ENCODE results near the gene SLC34A3. TPM values are rescaled to one million over a fixed set of nuclear protein-coding genes. Genes with fewer than 3 reads are reported as not detected.

SLC34A3 gene
- total and polyA plus RNA-seq, 2 donors (not counting 3 experiments of a cell fraction or from before 2014, with no cell fraction given): not detected

GRCh38 chr9:137233143-137233980 is 2.7 kb downstream of the SLC34A3 start:
- BruUV-seq (replicated peaks): no TSS peak
- CTCF ChIA-PET: no interaction called here
- intact Hi-C loops (cut with micrococcal nuclease): no loop called here
- H2AFZ ChIP-seq (ENCODE audit: low read depth, low read length): no peak overlapping the region
- no peaks in the 10 kb centered on the region for H3K9me1 ChIP-seq (replicated peaks; ENCODE audit: control insufficient read depth, extremely low read depth, insufficient read depth, low read length)
- no peaks in the 10 kb centered on the region for H3K27me3 ChIP-seq (ENCODE audit: control insufficient read depth in 2 of 2, insufficient read depth in 2 of 2, low read length in 2 of 2)
- no peaks in the 10 kb centered on the region for H3K4me1 ChIP-seq (ENCODE audit: control insufficient read depth, extremely low read depth, insufficient read depth, low read length)
- H3K9me3 ChIP-seq (replicated peaks; ENCODE audit: control insufficient read depth, insufficient read depth, low read length): no peaks in the 10 kb centered on the region
- POLR2A ChIA-PET: no interaction called here
- DNase-seq (ENCODE audit: low read depth, low spot score) (no peak), FAIRE-seq (no peak)
- no peak overlapping the region for H3K9ac ChIP-seq (replicated peaks; ENCODE audit: extremely low read depth, insufficient read depth, low read length)
- no peak overlapping the region for H3K4me2 ChIP-seq (ENCODE audit: insufficient read depth, low read length)
- TF ChIP-seq GATA2 (IDR thresholded peaks at IDR 0.05; ENCODE audit: insufficient read depth, insufficient read length, low read depth, low read length) (no peak), POLR2AphosphoS5 (IDR thresholded peaks at IDR 0.05; ENCODE audit: insufficient read depth, low read depth, low read length) (no peak), JUN (IDR thresholded peaks at IDR 0.05; ENCODE audit: borderline replicate concordance, insufficient read depth, insufficient read length, low read depth) (no peak), MAX (IDR thresholded peaks at IDR 0.05; ENCODE audit: insufficient read depth, insufficient read length) (no peak), CTCF (IDR thresholded peaks at IDR 0.05; ENCODE audit: extremely low read depth in 1 of 2, insufficient read depth in 1 of 2, low read depth in 1 of 2, low read length in 2 of 2) (no peak), EZH2 (IDR thresholded peaks at IDR 0.05; ENCODE audit: borderline replicate concordance, low read depth, low read length, severe bottlenecking) (no peak), POLR2A (IDR thresholded peaks at IDR 0.05; ENCODE audit: low read depth, low read length) (no peak), FOS (IDR thresholded peaks at IDR 0.05; ENCODE audit: borderline replicate concordance, insufficient read depth, low read length) (no peak), MYC (IDR thresholded peaks at IDR 0.05; ENCODE audit: low read depth, low read length) (no peak)
- no peak overlapping the region for H3K27ac ChIP-seq (ENCODE audit: insufficient read depth, low read depth, low read length)
- dilution Hi-C loops (cut with MboI; ENCODE audit: extremely low pct_ligation_motif_present, low sequenced_read_pairs): no loop called here
- no peaks in the 10 kb centered on the region for H4K20me1 ChIP-seq (replicated peaks; ENCODE audit: control insufficient read depth, extremely low read depth, insufficient read depth, low read length)
- no peak overlapping the region for H3K4me3 ChIP-seq (replicated peaks in 1 of 3; ENCODE audit: insufficient read depth in 1 of 3, low read depth in 1 of 3, low read length in 3 of 3)
- H3K79me2 ChIP-seq (ENCODE audit: control insufficient read depth, insufficient read depth, low read length): no peaks in the 10 kb centered on the region
- H3K36me3 ChIP-seq (ENCODE audit: control insufficient read depth in 2 of 2, extremely low read depth in 1 of 2, insufficient read depth in 2 of 2, low read length in 2 of 2): no peaks in the 10 kb centered on the region
